ENCODE data around the gene TTLL9. TPM values are rescaled to one million over a fixed set of nuclear protein-coding genes. Genes with fewer than 3 reads are reported as not detected.

Gene TTLL9
- total and polyA plus RNA-seq, 10 of the 15 experiments (the other 5 are each of a cell fraction or from before 2014, with no cell fraction given): 0.03 to 0.77 (median 0.11) TPM; not detected in 2

GRCh38 chr20:31826074-31826473 is 44.4 kb upstream of the TTLL9 start (continued):
- TF ChIP-seq SMC3 (IDR thresholded peaks at IDR 0.05; ENCODE audit: borderline replicate concordance, low read length) (no peak), POU2F2 (IDR thresholded peaks at IDR 0.05; ENCODE audit: borderline replicate concordance, low read depth, low read length) (no peak), YY1 (IDR thresholded peaks at IDR 0.05; ENCODE audit: low read depth, low read length) (no peak), ETV6 (conservative IDR thresholded peaks at IDR 0.05 in 1 of 2, IDR thresholded peaks at IDR 0.05 in 1 of 2; ENCODE audit: borderline replicate concordance in 1 of 2, low read depth in 1 of 2) (no peak), ZNF24 (IDR thresholded peaks at IDR 0.05) (no peak), CHD4 (IDR thresholded peaks at IDR 0.05) (no peak), BCL3 (IDR thresholded peaks at IDR 0.05; ENCODE audit: borderline replicate concordance, insufficient read depth, low read depth, low read length, poor library complexity, severe bottlenecking) (no peak), RUNX3 (IDR thresholded peaks at IDR 0.05; ENCODE audit: low read length) (no peak), MTA2 (IDR thresholded peaks at IDR 0.05; ENCODE audit: low read depth) (no peak), ZNF687 (IDR thresholded peaks at IDR 0.05) (no peak), PRDM15 (CRISPR knock-in tag; IDR thresholded peaks at IDR 0.05) (no peak)
